Stimulated activated CD4-positive, alpha-beta T cell treated with anti-CD3 and anti-CD28 coated beads, TNF-alpha, amount 100 ng/mL, for 48 hours (primary cell): ENCODE measurements around the gene LAMB1.
"Not testable (repeated sequence)": the region's sequence is repeated elsewhere in the genome, so short reads cannot be mapped to it uniquely, and the experiment has no call there.

Experiments used
- DNase-seq, 3 donors: peaks; one replicate each; pipeline ENCODE4 v3.0.0-alpha.2; 2020; ENCODE audit warnings: low read depth in 3 of 3

The LAMB1 gene

DNA sequence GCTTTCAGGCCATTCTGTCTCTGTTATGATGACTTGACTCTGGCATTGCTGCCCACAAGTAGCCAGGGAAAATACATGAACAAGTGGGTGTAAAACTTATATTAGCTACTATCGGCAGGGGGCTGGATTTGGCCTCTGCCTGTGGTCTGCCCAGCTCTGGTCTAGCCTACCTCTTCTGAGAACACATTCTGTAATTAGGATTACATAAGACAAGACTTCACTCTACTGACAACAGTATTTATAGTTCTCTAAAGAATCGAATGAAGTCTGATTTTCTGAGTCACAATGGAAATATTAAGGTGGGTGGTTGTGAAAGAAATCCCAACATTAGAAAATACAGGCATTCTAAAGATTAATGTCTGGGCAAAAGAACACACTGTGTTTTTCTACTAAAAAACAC lies 56.5 kb downstream of the LAMB1 start:
- DNase-seq = no peak

DNA sequence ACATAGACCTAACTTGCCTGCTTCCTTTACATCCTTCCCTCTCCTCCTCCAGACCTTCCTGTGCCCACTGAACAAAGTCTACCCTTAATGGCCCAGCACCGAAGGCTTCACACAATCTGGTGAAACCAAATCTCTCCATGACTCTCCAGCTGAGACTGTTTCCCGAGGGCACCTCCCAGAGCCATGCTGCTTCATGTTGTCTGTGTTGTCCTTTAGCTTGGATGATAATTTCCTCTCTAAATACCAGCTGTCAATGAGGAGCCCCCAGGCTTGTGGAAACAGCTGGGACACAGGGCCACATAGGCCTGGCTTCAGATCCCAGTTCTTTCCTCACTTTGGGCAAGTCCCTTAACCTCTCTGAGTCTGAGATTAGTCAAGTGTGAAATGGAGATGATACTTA lies 57.6 kb downstream of the LAMB1 start:
- no peak for DNase-seq

DNA sequence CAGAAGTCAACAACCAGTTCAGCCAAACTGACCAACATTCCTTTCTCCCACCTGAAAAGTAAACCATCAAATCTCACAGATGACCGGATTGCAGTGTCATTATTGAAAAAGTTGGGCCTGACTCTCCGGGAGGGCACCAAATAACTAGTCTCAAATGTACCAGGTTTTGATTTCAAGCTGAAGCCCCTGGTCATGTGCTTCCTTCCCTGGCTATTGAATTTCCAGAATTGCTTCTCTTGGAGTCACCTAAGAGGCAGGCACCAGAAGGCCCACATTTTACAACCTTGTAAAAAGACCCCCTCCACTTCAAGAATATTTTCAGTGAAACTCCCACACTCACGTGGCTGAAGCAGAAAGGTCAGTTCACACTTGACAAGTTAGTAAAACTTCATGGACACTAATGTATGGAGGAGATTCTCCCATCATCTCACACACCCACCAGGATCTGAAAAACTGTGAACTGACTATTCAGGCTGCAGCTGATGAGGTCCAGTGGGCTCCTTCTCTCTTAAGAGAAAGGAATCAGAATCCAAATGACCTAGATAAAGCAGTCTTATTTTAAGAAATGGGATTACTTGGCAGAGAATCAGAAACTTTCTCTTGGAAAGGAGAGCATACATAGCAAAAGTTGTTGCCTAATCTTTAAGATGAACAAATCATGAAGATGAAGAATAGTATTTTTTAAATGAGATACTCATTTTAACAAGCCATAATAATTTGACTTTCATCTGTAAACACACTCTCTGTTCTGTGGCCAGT lies 58.4 kb downstream of the LAMB1 start:
- DNase-seq = no peak

DNA sequence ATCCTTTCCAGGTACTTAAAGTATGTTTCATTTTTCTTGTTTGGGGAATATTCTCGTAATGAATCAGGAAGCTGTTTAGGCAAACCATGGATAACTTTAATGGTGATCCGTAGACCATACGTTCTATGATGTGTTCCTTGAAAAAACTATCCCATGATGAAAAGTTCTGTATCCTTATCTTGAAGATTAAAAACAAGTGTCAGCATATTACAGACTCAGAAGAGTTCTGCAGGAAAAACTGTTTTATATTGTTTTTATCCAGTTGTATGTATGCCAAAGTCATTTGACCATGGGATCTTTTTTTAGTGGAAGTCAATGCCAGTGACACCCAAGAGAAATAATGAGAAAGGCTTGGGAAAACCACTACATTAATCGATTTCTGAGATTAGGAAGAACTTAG lies 59.9 kb downstream of the LAMB1 start:
- no peak for DNase-seq

DNA sequence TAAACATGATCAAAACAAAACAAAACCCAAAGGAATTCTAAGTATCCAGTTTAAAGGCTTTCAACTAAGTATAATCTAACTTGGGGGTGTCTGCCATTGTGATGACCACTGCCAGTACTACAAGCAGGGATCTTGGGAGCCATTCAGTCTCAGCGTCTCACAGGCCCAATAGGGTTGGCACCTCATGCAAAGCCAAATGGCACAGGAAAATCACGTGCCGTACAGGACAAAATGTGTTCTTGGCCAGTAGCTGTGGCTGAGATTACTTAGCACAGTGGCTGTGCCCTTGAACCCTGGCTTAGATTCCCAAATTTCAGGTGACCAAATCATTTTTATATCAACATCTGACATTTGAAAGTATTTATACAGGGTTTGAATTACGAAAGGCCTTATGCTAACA lies 62.0 kb downstream of the LAMB1 start:
- no peak for DNase-seq

DNA sequence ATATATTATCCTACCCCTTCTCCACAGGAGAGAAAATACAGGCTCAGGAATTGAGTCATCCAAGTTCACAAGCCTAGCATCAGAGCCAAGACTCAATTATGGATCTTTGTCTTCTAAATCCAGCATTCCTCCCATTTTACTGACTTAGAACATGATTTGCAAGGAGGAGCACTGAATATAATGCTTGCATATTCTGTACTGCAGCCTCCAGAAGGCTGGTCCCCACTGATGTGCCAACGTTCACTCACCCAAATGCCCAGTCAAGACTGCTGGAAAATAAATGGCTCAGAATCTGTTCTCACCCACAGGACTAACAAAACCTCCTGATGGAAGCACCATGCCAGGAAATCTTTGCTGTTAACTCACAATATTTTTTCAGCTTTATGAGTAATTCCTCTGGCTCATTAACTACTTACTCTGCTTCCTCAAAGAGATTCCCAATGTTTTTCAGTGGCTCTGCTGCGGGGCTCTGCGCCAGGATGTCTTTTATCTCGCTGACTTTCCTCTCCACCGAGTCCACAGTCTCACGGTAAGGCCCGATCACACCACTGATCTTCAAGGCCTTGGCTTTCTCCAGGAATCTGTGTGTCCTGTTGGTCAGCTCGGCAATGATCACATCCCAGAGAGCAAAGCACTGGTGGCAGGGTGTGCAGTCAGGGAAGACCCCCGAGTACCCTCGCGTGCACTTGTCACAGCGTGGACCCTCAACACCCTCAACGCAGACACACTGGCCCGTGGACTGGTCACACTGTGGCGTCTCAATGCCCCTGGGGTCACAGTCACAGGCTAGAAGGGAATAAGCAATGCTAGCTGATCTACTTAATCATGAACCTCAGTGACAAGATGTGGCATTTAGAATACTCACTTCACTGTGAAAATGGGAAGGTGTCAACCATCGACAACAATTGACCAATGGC lies 63.1 kb downstream of the LAMB1 start:
- no peak for DNase-seq

DNA sequence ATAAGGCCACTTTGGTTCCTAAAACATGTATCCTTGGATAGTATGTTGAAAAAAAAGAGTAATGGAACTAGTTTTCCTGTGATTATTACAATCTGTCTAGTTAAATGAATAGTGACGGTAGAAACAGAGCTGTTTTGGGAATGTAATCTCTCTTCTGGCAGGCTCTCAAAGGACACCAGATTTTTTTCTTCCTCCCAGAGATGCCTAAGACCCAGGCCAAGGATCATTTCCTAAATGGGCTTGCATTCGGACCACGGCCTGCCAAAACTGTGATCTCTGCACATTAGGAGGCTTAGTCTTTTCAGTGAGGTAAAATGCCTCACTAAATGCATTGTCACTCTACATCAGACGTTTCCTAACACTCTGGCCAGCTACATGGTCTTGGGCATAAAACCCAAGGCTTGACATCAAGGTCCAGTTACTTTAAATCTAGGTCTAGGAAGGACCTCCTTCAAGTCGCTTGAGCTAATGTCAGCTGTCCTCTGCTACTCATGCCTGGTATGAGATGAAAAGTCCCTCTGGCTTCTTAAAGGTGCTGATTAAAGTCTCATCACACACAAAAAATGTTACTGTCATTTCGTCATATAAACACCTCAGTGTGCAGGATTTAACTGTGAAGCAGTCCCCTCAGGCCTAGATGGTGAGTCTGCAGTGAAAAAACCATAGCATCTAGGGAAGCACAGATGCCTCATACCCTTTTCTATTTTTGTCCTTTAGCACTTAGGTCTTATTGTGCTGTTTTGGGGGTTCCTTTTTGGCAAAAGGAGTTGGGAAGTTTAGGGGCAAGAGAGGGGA lies 64.3 kb downstream of the LAMB1 start:
- DNase-seq = no peak

DNA sequence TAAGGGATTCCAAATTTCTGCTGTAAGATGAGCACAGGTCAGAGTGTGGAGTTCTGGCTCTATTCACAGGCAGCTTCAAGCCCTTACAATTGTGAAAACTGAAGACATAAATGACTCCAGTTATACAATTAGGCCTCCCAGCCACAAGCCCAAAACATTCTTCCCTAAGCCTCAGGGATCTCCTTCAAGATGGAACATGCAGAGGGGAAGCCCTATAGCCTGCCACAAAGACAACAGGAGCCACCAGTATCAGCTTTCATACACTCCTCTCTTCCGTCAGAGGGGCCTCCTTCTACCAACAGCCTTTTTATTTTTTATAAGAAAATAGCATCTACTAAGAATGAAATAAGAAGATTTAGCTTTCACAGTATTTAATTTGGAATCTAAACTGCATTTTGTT lies 65.4 kb downstream of the LAMB1 start:
- DNase-seq = no peak

DNA sequence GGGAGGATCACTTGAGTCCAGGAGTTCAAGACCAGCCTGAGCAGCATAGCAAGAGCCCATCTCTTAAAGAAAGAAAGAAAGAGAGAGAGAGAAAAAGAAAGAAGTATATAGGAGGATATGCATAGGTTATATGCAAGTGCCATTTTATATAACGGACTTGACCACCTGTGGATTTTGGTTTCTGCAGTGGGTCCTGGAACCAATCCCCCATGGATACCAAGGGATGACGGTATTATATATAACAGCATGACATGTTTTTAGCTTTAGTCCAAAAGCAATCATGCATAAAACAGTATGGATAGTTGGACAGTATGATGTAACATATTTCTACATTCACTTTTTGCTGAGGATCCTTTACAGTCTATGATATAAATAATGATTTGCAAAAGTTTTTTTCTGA lies 66.6 kb downstream of the LAMB1 start:
- no peak for DNase-seq

DNA sequence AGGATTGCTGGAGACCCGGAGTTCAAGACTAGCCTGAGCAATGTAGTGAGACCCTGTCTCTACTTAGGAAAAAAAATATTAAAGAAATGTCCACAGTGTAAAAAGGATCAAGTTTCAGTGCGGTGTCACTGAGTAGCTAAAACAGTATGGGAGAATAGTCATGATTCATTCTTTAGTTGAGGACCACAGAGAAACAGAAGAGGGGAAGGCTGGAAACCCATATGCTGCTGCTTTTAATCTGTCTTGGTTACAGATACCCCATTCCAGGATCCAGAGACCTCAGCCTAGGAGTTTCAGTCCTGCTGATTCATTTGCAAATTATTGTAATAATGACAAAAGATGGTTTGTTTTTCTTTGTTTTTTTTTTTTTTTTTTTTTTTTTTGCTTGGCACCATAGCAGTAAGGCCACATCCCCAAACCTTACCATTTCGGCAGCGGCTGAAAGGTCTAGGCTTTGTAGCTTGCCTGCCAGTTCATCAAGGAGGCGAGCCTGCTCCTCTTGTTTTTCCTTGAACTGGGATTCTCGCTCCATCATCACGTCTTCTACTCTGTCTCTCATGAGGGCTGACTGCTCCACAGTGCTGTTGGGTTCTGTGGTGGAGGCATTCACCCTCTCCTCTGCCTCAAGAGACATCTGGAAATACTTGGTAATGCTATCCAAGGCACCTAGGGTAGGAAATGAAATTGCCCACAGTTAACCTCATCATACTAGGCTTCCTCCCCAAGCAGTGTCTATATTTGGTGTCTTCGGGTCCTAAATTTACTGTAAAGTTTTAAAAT lies 67.8 kb downstream of the LAMB1 start:
- no peak for DNase-seq

DNA sequence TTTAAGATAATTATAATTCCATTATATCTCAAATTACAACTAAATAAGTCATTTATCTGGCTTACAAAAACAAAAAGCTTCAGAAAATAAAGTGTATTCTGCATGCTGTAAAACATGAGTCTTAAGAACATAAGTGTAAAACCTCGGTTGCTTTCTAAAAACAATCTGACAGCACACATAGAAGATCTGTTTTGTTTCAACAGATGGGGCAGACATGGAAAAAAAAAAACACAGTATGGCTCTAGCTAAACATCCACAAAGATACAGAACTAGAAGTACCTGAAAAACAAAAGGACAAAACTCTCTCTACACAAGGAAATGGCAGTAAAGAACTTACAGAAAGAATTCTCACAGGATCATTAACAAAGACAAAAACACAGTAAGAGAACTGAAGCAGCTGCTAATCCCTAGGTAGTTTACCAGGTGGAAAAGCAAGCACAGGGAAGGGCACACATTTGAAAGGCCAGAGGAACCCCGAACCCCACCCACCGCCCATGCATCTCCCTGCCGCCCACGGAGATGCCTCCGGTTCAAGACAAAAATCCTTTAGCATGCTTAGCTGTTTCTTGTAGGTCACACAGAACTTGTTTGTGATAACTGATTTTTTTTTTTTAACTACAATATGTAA lies 69.5 kb downstream of the LAMB1 start:
- no peak for DNase-seq

DNA sequence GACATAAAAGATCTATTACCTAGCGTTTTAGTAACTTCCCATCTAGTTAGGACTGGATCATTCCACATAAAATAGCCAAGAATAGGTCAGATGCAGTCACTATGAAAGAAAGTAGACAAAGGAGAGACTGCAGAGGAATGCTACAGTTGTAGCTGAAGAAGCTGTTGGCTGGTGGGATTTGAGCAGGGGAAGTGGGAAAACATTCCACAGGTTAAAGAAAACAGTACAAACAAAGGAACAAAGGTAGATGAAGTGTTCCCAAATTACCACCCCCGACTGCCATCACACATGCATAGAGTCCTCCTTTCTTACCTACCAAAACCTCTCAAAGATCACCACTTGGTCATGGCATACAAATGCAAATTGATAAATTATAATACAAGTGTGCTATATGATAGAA lies 70.2 kb downstream of the LAMB1 start:
- no peak for DNase-seq

DNA sequence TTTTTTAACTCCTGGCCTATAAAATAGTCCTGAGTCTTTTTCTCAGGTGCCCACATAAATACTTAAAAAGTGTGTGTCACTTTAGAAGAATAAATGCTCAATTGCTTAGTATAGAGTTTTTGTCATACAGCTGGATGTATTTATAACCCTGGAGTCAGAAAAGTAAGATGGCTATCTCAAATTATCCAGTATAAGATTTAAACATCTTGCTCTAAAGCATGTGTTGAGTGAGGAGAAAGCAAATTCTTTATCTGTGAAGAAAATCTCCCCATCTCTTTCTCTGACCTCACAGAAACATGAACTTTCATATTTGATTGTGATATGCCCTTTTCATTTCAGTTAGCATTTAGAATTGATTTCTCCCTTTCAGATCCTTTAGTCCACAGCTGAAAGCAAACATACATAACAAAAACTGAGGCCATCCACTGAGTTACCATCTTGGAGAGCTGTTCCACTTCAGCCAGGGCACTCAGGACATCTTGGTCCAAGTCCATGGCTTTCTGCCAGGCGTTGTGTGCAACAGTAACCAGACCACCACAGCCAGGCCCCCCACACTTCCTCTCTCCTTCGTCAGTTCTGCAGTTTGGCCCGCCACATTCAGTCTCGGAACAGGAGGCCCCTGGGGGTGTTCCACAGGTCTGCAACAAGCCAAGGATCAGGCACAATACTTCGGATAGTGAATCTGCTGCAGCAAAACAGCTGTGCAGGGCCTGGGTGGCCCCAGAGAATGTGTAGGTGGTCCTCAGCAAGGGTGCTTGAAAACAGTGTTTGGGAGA lies 71.0 kb downstream of the LAMB1 start:
- no peak for DNase-seq

DNA sequence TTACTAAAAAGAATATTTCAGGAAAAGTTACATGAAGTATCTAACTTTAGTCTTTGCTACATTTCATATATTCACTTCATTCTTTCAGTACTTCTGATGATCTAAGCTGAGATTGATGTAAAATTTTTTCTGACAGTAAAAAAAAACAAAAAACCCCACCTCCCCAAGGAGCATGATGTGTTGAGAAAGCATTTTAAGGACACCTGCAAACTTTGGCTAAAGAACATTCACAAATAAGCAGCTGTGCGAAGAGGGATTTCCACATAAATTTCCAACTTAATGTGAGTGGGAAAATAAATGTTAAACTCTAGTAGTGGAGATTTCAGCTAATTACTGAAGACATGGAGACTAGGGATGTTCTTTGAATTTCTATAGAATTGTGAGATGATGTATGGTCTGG lies 76.5 kb downstream of the LAMB1 start:
- no peak for DNase-seq

DNA sequence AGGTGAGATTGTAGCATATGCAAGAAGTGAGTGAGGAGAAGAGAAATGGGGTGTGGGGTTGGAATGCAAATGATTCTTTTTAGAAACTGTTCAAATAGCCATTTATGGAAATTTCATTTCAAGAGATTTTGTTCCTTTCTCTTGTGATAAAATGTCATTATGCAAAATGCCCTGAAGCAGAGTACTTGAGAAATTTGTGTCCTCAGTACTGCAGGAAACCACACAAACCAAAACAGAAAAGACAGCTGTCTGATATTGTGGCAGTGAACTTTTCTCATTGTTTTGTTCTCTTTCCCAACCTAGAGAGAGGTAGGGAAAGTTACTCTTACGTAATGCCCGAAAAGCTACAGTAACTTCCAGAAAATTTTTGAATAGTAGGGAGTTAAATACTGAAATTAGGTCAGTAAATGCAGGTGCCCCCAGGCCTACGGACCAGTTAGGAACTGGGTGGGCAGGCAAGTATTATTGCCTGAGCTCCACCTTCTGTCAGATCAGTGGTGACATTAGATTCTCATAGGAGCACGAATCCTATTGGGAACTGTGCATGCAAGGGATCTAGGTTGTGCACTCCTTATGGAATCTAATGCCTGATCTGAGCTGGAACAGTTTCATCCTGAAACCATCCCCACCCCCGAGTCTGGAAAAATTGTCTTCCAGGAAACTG lies 78.0 kb downstream of the LAMB1 start:
- DNase-seq = no peak

DNA sequence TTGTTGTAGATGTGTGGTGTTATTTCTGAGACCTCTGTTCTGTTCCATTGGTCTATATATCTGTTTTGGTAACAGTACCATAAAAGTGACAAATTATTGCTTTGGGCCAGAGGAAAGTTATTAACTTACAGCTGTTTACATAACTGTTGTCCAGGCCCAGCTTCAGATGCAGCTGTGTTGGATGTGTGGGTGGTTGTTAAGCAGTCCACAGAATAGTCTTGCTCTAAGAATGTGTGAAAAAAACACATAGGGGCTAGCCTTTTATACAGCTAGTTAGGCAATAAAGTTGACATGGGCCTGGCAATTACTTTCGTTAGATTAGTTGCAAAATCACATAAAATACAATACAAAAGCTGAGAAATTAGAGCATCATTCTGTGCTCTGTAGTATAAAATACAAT lies 80.1 kb downstream of the LAMB1 start:
- no peak for DNase-seq

DNA sequence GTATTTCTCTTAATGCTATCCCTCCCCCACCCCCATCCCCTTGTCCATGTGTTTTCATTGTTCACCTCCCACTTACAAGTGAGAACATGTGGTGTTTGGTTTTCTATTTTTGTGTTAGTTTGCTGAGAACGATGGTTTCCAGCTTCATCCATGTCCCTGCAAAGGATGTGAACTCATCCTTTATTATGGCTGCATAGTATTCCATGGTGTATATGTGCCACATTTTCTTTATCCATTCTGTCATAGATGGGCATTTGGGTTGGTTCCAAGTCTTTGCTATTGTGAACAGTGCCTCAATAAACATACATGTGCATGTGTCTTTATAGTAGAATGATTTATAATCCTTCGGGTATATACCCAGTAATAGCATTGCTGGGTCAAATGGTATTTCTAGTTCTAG lies 81.1 kb downstream of the LAMB1 start:
- not testable (repeated sequence) for DNase-seq

DNA sequence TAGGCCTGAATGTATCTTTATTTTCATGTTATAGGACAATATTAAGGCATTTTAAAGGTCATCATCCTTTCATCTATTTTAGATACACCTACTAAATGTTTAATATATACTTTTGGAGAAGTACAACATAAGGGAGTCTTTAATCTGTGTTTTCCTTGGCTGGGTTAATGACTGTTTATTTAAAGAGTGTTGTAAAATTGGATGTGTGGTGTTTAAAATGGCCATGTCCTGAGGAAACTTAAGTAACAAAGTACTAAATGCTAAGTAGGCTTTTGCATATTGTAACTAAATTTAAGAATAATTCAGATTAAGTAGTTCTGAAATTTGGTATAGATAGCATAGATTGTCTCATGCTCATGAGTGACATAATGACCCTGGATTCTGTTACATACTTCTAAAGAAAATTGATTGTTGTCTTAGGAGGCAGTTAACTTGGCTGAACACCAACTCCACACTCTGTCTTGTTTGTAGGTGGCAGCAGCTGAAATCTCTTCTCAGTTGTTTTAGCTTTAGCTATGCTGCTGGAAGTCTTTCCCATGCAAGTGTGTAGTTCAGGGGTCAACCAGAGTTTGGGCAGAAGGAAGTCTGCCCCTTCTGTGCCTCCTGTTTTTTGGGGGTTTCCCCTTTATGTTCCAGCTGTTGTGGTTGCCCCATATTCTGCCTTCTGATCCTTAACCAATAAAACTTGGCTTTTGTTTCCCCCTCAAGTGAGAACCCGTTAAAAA lies 82.8 kb downstream of the LAMB1 start:
- DNase-seq = no peak

DNA sequence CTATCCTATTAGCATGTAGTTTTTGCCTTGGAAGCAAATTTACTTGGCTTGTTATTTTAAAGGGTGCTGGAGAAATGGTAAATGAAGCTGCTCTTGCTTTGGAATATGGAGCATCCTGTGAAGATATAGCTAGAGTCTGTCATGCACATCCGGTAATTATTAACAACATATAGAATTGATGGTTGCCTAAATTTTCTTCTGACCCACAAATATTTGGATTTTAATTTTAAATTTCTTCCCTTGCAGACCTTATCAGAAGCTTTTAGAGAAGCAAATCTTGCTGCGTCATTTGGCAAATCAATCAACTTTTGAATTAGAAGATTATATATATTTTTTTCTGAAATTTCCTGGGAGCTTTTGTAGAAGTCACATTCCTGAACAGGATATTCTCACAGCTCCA lies 84.0 kb downstream of the LAMB1 start:
- DNase-seq = no peak
